Posterior cingulate gyrus (tissue), 11 donors: ENCODE results near the gene CATSPER4.
A peak's percentile ranks its signal among the peaks of the same experiment; 100 is the strongest.
"Not testable (repeated sequence)": the region's sequence is repeated elsewhere in the genome, so short reads cannot be mapped to it uniquely, and the experiment has no call there.

Source experiments
- DNase-seq, 10 donors: peaks; one replicate each; pipeline versions ENCODE4 v3.0.0 to v3.0.0-alpha.2; 2020 to 2021; ENCODE audit warnings: mixed read lengths in 3 of 10
- intact Hi-C: fragments of 100-400 bp; cut with DNase I; formaldehyde crosslinking; loops from one replicate; pipeline ENCODE4 v1.15.1; 2023

CATSPER4 gene

DNA sequence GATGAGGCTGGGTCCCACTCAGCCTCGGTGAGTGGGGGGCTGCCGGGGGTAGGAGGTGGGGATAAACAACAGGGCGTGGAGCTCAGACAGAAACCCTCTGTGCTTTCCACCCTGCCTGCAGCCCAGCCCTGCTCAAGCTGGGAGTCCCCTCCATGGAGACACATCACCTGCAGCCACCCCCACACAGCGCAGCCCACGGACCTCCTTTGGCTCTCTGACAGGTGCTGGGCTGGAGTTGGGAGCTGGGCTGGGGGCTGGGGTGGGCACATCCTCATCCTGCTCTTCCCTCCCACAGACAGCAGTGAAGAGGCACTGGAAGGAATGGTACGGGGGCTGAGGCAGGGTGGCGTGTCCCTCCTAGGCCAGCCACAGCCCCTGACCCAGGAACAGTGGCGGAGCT is 1.9 kb upstream of the CATSPER4 start:
- intact Hi-C loops = no loop called here

DNA sequence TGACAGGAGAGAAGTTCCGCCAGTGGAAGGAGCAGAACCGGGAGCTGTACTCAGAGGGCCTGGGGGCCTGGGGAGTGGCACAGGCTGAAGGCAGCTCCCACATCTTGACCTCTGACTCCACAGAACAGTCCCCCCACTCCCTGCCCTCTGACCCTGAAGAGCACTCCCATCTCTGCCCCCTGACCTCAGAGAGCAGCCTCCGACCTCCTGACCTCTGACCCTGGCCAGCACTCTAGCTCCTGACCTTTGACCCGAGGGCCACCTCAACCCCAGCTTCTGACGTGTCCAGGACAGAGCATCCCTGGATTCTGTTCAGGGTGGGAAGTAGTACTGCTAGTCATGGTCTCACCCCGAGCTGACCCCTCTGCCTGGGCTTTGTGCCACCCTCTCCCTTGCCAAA is 1.1 kb upstream of the CATSPER4 start:
- intact Hi-C loops = no loop called here
- peak in 1 of 10 donors; percentile 39 for DNase-seq

More for the DNA sequence above, 1.9 kb upstream of the CATSPER4 start:
- peak in 1 of 10 donors; percentile 24 for DNase-seq

DNA sequence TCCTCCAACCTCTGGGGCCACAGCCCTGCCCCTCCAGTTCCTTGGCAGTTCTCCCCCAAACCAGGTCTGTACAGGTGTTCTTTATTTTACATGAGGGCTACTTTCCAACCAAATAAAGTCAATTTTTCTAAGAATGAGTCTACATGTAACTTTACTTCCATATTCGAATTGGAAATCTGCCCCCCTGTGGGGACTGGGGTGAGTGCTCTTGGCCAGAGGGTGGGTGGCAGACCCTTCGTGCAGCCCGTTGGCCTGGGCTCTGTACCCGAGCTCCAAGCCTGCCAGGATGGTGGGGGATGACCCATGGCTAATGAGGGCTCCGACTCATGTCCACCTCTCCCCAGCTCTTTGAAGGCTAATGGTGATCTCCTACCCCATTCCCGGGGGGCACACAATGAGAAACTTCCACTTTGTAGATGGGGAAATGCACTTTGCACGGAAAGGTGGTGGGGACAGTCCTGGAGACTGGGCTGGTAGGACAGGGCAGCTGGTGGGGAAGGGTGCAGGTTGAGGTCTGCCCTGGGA is 589 bp upstream of the CATSPER4 start:
- no peak for DNase-seq
- intact Hi-C loops = no loop called here

DNA sequence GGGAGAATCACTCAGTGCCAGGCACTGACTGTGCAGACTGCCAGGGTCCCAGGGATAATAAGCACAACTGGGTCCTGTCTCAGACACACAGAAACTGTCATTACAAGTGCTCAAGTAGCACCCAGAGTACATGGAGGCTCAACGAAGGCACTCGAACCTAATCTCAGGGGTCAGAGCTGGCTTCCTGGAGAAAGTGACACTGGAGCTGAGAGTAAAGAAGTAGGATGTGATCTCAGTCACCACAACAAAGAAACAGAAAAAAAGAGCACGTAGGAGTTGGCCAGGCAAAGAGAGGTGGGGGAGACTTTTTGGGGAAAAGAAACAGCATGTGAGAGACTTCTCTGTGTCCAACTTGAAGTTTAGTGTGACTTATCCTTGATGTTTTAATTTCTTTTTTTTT is 1.3 kb downstream of the CATSPER4 start:
- intact Hi-C loops = no loop called here
- DNase-seq = peak in 1 of 10 donors; percentile 4

DNA sequence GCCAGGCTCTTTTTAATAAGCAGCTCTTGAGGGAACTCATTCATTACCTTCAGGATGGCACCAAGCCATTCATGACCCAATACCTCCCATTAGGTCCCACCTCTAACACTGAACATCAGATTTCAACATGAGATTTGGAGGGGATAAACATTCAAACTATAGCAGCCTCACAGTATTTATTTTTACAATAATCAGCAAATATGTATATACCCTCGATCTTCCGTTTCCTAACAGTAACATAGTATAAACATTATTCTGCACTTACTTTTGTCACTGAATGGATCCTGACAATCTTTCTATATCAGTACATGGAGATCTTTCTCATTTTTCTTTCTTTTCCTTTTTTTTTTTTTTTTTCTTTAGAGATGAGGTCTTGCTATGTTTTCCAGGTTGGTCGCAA is 5.4 kb downstream of the CATSPER4 start:
- DNase-seq = no peak
- intact Hi-C loops = no loop called here

DNA sequence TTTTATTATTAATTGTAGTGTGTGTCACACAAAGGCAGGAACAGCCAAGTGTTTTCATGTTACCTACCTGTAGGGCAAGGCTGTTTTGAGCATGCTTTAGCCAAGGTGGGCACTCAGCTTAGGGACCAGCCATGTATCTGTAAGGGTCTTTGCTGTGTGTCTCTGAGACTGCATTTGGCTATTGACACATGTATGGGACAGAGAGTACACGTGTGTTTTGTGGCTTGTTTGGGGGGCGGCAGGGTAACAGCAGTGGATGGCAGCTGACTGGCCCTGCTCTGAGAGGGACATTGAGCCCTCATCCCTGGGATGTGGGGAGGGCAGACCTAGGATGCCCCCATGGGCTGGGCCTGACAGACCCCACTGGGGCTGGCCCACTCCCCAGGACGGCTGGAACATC is 6.9 kb downstream of the CATSPER4 start:
- DNase-seq = peak in 1 of 10 donors; percentile 9
- intact Hi-C loops = no loop called here

DNA sequence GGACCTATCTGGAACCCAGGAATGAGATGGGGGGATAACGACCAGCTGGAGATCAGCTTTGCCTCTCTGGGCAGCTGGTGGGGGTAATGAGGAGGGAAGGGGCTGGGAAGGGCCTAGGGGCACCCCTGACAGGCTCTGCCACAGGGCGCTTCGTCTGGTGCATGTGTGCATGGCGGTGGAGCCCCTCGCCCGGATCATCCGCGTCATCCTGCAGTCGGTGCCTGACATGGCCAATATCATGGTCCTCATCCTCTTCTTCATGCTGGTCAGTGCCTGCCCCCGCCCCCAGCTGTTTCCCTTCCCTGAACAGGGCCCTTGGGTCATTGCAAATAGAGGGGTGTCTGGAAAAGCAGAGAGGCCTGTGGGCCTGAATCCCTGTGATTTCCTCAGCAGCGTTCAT is 7.4 kb downstream of the CATSPER4 start:
- intact Hi-C loops = no loop called here
- DNase-seq = peak in 2 of 10 donors; percentile 52 to 65

DNA sequence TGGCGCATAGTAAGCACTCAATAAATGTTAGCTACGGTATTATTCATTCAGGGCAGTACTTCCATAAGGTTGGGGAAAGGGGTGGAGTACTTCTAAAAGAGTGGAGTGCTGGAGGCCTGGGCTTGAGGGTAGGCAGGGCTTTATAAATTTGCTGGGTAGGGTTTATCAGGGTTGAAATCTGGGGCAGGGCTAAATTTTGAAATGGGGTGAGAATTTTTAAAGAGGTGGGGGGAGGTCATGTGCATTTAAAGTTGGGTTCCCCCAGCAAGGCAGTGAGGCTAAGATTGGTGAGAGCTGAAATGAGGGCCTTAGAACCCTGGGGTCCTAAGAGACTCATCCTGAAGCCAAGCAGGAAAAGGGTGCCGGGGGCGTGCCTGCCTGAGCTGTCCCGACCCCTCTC is 10.0 kb downstream of the CATSPER4 start:
- intact Hi-C loops = no loop called here
- peak in 1 of 10 donors; percentile 7 for DNase-seq

DNA sequence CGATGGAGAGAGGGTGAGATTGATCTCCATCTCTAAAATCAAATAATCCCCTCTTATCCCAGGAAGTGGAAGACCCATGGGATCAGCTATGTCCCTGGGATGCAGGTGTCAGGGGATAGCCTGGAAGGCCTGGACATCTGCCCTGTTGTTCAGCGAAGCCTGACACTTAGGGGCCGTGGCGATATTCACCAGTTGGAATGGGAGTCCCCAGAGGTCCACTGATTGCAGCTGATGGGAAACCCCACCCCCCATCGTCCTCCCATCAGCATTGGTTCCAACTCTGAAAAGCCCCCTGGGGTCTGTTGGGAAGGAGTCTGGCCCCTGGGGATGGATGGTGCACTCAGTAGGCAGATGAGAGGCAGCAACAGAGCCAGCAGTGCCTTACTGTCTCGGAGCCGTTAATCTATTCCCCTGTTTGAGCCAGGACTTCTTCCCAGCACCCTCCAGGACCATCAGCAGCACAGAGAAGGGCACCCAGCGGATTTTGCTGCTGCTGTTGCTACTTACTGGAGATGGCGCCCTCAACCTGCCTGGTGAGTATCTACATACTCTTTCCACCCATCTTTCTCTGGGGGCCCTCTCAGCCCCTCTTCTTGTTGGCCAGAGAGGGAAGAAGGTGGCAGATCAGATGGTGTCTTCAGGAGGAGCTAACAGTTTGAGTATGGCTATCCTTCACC is 13.4 kb downstream of the CATSPER4 start:
- DNase-seq = no peak
- intact Hi-C loops = no loop called here

DNA sequence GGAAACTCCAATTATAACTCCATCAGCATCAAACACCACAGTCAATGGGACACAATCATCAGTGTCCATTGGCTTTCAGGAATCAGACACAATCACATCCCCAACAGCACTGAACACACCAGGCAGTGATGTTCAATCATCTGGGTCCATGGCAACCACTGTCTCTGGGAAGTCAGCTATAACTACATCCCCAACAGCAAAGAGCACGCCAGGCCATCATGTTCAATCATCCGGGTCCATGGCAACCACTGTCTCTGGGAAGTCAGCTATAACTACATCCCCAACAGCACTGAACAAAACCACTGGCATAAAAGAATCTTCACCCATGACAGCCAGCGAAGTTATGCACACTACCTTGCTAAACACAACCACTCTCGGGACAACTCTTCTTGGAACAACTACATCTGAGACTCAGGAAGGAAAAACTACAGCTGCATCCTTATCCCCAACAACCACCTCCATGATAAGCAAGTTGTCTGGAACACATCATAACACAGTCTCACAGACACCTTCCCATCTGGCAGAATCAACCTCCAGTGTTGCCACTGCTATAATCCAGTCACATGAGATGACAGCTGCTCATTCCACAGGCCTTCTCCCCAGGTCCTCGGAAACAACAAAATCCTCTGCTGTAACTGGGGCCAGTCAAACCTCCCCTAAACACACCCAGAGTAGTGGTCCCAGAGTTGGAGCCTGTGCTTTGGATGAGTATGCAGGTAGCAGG is 19.9 kb downstream of the CATSPER4 start:
- intact Hi-C loops = no loop called here
- DNase-seq = peak in 1 of 10 donors; percentile 9

DNA sequence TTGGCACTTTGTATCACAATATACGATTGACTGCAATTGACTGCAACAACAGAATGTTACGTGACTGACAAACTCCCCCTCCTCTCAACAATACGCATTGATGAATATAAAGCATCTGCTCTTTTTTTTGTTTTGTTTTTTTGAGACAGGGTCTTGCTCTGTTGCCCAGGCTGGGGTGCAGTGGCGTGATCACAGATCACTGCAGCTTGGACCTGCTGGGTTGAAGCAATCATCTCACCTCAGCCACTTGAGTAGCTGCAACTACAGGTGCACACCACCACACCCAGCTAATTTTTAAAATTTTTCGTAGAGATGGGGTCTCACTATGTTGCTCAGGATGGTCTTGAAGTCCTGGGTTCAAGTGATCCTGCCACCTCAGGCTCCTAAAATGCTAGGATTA is 22.3 kb downstream of the CATSPER4 start:
- no peak for DNase-seq
- intact Hi-C loops = no loop called here

DNA sequence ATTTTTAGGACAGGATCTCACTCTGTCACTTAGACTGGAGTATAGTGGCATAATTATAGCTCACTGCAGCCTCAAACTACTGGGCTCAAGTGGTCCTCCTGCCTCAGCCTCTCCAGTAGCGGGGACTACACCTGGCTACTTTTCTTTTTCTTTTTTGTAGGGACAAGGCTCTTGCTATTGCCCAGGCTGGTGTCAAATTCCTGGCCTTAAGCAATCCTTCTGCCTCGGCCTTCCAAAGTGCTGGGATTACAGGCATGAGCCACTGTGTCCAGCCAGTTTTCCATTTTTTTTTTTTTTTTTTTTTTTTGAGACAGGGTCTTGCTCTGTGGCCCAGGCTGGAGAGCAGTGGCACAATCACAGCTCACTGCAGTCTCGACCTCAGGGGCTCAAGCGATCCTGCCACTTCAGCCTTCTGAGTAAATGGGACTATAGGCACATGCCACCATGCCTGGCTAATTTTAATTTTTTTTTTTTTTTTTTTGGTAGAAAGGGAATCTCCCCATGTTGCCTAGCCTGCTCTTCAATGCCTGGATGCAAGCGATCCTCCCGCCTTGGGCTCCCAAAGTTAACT is 23.0 kb downstream of the CATSPER4 start:
- DNase-seq = peak in 1 of 10 donors; percentile 52
- intact Hi-C loops = no loop called here

DNA sequence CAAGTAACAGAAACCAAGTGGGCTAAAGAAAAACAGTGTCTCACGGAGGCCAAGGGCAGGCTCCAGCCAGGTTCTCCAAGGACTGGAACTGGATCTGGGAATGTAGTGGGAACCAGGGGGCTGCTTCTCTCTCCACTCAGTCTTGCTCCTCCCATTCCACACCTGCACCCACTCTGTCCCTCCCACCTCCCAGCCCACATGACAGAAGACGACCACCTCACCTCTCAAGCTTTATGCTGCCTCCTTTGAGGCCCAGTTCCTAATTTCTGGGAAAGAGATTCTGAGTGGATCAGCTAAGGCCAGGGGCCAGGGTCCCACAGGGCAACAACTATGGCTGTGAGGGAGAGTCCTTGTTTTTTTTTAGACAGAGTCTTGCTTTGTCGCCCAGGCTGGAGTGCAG is 24.8 kb downstream of the CATSPER4 start:
- intact Hi-C loops = no loop called here
- peak in 1 of 10 donors; percentile 50 for DNase-seq

DNA sequence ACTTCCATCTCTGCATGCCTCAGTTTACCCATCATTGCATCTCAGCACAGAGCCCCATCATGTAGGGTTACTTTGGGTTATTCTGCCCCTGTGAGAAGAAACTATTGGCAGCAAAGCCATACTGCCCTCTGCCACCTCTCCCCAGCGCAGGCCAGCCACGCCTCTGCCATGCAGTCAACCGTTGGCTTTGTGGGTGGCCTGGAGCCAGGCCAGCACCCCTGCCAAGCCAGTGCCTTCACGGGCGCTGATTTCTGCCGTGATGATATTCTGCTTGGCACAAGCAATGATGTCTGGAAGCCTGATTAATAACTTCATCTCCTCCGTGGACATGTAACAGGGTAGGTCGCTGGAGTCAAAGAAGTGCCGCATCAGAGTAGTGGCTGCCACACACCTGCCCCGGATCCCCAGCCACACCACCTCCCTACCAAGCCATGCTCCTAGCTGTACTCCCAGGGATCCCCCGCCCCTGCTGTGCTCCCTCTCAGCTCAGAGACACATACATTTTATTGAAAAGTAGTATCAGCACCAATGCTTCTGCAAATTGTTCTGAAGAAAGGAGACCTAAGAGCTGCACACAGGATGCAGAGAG is 28.6 kb downstream of the CATSPER4 start:
- intact Hi-C loops = no loop called here
- peak in 1 of 10 donors; percentile 54 for DNase-seq

DNA sequence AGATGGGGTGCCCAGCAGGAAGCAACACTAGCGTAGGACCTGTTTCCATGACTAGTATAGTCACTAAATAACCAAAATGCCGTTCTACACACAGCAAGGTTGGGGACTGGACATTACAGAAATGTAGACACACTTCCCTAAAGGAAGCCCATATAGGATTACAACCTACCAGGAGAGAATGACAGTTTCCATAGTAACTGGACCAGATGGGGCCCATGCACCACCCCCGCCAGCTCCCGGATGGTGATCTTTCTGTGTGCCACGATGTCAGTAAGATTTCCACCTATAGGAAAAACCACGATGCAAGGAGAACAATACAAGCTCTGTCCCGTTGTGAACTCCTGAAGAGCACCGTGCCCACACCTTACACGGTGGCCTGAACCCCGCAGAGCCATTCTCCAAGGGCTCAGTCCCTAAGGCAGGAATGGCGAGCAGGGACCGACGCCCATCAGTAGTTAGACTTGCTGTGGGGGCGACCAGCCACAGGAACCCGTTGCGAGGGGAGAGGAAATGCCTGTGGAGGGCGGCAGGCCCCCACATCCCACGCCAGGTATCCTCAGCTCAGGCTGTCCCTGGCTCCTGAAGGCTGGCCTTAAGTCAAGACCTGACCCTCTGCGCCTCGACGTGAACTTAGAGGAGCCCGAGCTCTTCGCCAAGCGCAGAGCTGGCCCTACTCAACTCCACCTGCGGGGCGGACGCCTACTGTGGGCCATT is 30.0 kb downstream of the CATSPER4 start:
- intact Hi-C loops = no loop called here
- peak in 2 of 10 donors; percentile 18 to 73 for DNase-seq

DNA sequence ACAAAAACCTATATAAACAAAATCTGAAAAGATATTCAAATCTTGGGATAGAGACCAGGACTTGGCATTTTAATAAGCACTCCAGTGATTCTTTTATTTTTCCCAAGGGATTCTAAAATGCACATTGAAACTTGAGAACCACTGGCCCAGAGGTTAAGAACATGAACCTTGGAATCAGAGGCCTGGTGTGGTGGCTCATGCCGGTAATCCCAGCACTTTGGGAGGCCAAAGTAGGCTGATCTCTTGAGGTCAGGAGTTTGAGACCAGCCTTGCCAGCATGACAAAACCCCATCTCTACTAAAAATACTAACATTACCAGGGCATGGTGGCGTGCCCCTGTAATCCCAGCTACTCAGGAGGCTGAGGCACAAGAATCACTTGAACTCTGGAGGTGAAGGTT is 30.7 kb downstream of the CATSPER4 start:
- DNase-seq = no peak
- intact Hi-C loops = no loop called here

DNA sequence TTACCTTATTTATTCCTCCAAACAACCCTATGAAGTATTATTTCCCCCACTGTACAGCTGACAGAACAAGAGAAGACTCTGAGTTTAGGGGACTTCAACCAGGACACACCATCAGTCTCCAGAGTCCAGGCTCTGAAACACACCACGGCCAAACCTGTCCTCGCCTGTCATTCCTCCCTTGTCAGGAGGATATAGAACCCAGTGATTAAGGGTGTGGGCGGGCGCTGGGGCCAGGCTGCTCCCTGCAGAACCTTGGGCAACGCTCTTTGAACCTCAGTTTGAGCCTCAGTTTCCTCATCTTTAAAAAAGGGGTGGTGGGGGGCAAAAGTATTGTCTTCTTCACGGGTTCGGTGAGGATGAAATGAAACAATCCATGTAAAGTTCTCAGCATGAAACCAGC is 34.2 kb downstream of the CATSPER4 start:
- peak in 1 of 10 donors; percentile 49 for DNase-seq
- intact Hi-C loops = no loop called here

DNA sequence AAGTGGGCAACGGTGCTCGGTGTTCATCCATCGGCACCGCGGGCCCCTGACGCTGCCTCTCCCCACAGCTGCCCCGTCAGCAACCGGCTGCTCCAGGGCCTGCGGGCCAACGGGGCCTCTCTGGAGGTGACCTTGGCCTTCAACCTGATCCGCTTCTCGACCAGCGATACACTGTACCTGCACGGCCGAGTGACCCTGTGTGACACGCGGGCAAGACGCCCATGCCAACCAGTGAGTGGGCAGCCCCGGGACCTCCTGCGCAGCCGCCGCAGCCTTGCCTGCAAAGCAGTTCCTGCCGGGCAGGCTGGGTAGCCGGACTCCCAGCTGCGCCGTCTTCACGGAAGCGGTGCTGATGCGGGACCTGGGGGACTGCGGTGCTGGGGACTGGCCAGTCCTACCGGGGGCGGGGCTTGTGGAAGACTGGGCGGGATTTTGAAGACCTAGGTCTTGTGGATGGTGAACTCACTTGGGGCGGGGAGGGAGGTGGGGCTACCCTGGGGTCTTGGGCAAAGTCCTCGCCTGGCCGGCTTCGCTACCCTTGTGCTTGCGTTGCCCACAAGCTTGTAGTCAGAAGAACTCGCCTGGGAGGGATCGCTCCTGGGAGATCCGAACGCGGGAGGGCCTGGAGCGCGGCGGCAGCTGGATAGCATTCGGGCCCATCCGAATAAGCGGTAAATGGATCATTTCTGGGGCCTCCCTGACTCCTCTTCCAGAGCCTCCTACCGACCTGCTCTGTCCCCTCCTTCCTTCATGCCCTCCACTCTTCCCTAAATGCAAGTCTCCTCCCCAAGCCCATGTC is 34.8 kb downstream of the CATSPER4 start:
- peak; percentile 48 to 96 (median 74) for DNase-seq
- intact Hi-C loops = no loop called here

DNA sequence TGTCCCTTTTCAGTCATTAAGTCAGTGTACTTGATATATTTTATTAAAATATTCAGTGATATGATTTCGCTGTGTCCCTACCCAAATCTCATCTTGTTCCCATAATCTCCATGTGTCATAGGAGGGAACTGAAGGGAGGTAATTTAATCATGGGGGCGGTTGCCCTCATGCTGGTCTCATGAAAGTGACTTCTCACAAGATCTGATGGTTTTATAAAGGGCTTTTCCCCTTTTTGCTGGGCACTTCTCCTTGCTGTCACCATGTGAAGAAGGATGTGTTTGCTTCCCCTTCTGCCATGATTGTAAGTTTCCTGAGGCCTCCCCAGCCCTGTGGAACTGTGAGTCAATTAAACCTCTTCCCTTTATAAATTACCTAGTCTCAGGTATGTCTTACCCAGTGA is 40.3 kb downstream of the CATSPER4 start:
- intact Hi-C loops = loop anchor here (5.0 kb wide), 3 partner anchors 47 to 118 kb away; partner anchors contain the start of genes C1orf232, PDIK1L and ZNF593
- not testable (repeated sequence) for DNase-seq
